IPS DF 4.7 (cell line): ENCODE results near the gene ERN2.
"Not testable (repeated sequence)": the region's sequence is repeated elsewhere in the genome, so short reads cannot be mapped to it uniquely, and the experiment has no call there.

Experiments used
- DNase-seq: peaks from one replicate; pipeline ENCODE4 v3.0.0-alpha.2; 2013; ENCODE audit warnings: low spot score; ENCODE audit errors: extremely low read depth

ERN2 gene

DNA sequence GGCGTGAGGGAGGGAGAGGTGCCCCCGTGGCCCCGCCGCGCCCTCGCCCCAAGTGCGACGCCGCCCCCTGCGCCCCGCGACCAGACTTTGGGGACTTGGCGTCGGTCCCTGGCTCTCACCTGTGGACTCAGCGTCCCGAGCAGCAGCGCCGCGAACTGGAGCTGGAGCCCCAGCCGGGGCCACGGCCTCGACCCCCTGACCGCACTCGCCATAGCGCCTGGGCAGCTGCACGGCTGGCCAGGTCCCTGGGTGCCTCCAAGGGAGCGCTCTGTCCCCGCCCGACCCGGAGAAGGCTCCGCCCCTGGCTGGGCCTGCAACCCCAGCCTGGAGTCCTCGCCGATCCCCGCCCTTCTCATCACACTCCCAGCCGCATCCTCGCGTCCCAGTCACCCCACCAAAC is at the start of gene ERN2:
TSS of gene ERN2 (minus strand) at position 247 of the 400 bp plus-strand sequence. CDS start at position 212, 35 bp downstream.
- DNase-seq: no peak

GRCh38 chr16:23757937-23758619 is 45.1 kb upstream of the ERN2 start:
- DNase-seq: no peak

DNA sequence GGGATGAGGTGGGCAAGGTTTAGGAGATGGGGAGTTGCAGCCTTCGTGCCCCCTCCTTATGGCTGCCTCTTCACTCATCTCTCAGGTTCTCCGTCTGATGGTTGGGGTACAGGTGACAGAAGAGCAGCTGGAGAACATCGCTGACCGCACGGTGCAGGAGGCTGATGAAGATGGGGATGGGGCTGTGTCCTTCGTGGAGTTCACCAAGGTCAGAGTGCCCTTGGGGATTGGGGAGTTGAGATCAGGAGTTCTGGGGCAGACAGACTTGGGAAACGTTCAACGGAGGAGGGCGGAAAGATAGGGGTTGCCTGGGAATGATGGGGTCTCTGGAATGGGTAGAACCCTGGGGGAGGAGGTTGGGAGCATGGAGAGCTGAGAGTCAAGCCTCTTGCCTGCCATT is 44.1 kb upstream of the ERN2 start:
- no peak for DNase-seq

DNA sequence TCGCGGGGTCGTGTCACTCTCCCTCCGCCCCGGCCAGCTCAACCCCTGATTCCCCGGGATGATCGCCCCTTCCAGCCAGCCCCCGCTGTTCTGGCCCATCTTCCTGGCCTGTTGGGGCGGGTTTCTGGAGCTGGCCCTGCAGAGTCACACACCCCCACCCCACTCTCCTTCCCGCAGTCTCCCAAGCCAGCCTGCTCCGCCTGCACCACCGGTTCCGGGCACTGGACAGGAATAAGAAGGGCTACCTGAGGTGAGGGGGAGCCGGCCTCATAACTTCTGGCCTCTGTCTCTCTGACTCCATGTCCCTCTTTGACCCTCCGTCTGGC is 42.4 kb upstream of the ERN2 start:
- no peak for DNase-seq

GRCh38 chr16:23754594-23755483 is 41.8 kb upstream of the ERN2 start, which contains the start of gene CHP2:
Gene CHP2, plus strand, starts transcription at chr16:23755026. Its CDS starts 24 bp downstream, at chr16:23755050.
- no peak for DNase-seq

DNA sequence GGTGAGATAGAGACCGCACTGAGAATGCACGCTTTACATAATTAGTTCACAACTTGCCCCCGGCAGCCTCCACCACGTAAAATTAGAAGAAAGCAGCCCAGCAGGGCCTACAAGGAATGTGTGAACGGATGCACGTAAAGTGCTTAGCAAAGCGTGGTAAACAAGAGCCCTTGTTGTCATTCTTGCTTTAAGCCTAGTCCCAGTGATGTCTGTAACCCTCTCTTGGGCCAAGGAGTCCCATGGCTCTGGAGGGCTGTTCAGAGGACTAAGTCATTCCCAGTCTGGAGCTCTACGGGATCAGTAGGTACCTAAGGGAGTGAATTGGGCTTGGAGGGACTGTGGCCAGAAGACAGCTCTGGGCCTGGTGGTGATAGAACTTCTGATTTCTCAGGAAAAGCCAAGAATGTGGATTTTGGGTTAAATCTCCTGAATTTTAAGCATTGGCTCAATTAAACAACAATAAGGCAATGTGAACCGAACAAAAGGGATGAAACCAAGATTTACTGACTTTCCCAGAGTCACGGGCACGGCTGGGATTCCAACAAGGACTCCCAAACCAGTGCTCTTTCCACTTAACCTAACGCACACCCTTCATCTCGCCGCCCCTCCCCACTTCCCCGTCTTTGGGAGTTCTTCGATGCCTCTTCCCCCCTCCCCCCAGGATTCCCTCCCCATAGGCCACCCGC is 41.0 kb upstream of the ERN2 start:
- DNase-seq: no peak

- not testable (repeated sequence) for DNase-seq
These were observed 38.0 kb upstream of the ERN2 start for GRCh38 chr16:23751053-23751452.

GRCh38 chr16:23748630-23749029 is 35.6 kb upstream of the ERN2 start:
- no peak for DNase-seq

DNA sequence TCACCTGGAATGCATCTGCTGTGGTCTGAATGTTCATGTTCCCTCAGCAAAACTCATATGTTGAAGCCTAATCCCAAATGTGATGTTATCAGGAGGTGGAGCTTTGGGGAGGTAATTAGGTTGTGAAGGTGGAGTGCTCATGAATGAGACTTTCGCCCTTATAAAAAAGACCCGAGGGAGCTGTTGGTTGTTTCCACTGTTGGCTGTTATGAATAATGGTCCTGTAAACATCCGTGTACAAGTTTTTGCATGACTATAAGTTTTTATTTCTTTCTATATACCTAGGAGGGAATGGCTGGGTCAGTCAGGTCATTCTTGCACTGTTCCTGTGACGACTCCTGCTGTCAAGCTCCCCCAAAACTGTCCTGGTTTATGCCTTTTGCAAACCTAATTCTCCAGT is 32.2 kb upstream of the ERN2 start:
- no peak for DNase-seq

DNA sequence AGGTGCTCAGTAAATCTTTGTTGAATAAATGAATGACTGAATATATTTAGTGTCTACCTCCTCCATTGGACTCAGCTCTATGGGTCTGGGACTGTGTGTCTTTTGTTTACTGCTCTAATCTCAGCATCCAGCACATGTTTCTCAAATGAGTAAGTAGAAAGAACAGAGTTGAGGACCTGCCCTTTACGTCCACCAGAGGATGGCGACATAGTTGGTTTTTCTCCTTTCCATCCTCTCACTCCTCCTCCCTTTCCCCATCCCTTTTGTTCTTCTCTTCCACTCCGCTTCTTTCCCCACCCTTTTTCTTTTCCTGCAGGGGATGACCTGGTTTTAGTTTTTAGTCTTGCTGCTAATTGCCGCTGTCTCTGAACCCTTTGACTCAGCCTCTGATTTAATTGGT is 29.7 kb upstream of the ERN2 start:
- DNase-seq: no peak

- no peak for DNase-seq
These were observed 28.8 kb upstream of the ERN2 start for GRCh38 chr16:23741675-23742303.

DNA sequence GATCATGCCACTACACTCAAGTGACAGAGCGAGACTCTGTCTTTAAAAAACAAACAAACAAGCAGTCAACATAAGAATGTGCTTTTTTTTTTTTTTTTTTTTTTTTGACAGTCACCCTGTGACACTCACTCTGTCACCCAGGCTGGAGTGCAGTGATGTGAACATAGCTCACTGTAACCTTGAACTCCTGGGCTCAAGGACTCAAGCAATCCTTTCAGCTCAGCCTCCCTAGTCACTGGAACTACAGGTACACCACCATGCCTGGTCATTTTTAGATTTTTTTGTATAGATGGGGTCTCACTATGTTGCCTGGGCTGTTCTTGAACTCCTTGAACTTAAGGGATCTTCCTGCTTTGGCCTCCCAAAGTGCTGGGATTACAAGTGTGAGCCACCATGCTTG is 26.5 kb upstream of the ERN2 start:
- DNase-seq: no peak

- not testable (repeated sequence) for DNase-seq
These were observed 24.5 kb upstream of the ERN2 start for GRCh38 chr16:23737423-23738028.

GRCh38 chr16:23734176-23734893 is 21.3 kb upstream of the ERN2 start:
- no peak for DNase-seq

GRCh38 chr16:23729503-23730424 is 16.7 kb upstream of the ERN2 start:
- no peak for DNase-seq

- DNase-seq: no peak
These were observed 15.1 kb upstream of the ERN2 start for GRCh38 chr16:23728112-23728477.

DNA sequence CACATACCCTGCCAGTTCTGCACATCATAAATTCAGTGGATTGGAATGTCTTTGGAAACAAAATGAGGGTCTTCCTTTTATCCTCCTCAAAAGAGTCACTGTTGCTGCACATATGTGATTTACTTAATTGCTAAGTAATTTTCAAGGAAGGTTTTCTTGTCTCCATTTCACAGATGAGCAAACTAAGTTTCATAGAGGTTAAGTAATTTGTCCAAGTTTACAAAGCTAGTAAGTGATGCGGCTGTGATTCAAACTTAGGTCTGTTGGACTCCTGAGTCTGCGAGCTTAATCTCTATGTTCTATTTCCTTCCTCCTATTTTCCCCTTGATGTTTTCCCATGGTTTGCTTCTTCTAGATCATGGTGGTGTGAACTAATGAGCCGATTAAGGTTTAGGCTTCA is 13.7 kb upstream of the ERN2 start:
- no peak for DNase-seq

GRCh38 chr16:23724785-23725131 is 11.7 kb upstream of the ERN2 start:
- DNase-seq: no peak

- no peak for DNase-seq
These were observed 11.2 kb upstream of the ERN2 start for GRCh38 chr16:23724096-23724784.
